K562 (cell line): ENCODE data around the gene BCL7C. TPM values are rescaled to one million over a fixed set of nuclear protein-coding genes. Genes with fewer than 3 reads are reported as not detected.
A peak's percentile ranks its signal among the peaks of the same experiment; 100 is the strongest.

Experiments used
- BACH1 ChIP-seq: fragments of 200-800 bp; sonication (Bioruptor generic); IDR thresholded peaks from 2 replicates; pipeline ENCODE4 v1.6.1; 2016; ENCODE audit warnings: missing genetic modification characterization, missing compliant biosample characterization
- BCOR ChIP-seq: fragments of 450-650 bp; IDR thresholded peaks from 2 replicates; pipeline ENCODE4 v1.6.1; 2016
- BRD9 ChIP-seq: fragments of 450-650 bp; IDR thresholded peaks from 2 replicates; pipeline ENCODE4 v1.6.1; 2018; ENCODE audit warnings: low read depth; ENCODE audit not compliant: partially characterized antibody
- CAMTA2 ChIP-seq: fragments of 250-450 bp; sonication (Bioruptor Pico); conservative IDR thresholded peaks from 2 replicates; pipeline ENCODE4 v1.5.1; 2022
- HNRNPK ChIP-seq: fragments of 200-400 bp; formaldehyde crosslinking; IDR thresholded peaks from one replicate; pipeline ENCODE4 v1.6.1; 2018; ENCODE audit warnings: mild to moderate bottlenecking, low read depth, low read length; ENCODE audit not compliant: poor library complexity, severe bottlenecking
- ILF3 ChIP-seq: fragments of 450-650 bp; IDR thresholded peaks from 2 replicates; pipeline ENCODE4 v1.6.1; 2018; ENCODE audit warnings: antibody characterized with exemption, mild to moderate bottlenecking, moderate library complexity, borderline replicate concordance
- LARP7 ChIP-seq: fragments of 450-650 bp; IDR thresholded peaks from 2 replicates; pipeline ENCODE4 v1.6.1; 2016
- MAZ ChIP-seq, 2 experiments: fragments of 450-650 bp in 1 of 2; sonication (generic) in 1 of 2; formaldehyde crosslinking; IDR thresholded peaks in 1 of 2; conservative IDR thresholded peaks in 1 of 2; 2 replicates each; pipeline versions ENCODE4 v1.4.0 to v1.5.0; 2020; ENCODE audit warnings: mild to moderate bottlenecking in 1 of 2, missing genetic modification reagents in 1 of 2
- MEF2A ChIP-seq: IDR thresholded peaks from 2 replicates; pipeline ENCODE4 v1.6.1; 2011; ENCODE audit warnings: low read depth, mild to moderate bottlenecking, low read length, moderate library complexity; ENCODE audit not compliant: control insufficient read depth
- MTA2 ChIP-seq: fragments of 450-650 bp; IDR thresholded peaks from 2 replicates; pipeline ENCODE4 v1.6.1; 2016; ENCODE audit warnings: low read depth
- NUFIP1 ChIP-seq: fragments of 450-650 bp; IDR thresholded peaks from 2 replicates; pipeline ENCODE4 v1.6.1; 2018; ENCODE audit not compliant: partially characterized antibody
- PYGO2 ChIP-seq: fragments of 450-650 bp; IDR thresholded peaks from 2 replicates; pipeline ENCODE4 v1.6.1; 2016; ENCODE audit warnings: mild to moderate bottlenecking, missing genetic modification characterization, moderate library complexity, missing compliant biosample characterization
- RERE ChIP-seq: sonication (generic); formaldehyde crosslinking; IDR thresholded peaks from 2 replicates; pipeline ENCODE4 v1.8.0; 2023; ENCODE audit warnings: missing genetic modification reagents, mild to moderate bottlenecking, borderline replicate concordance
- SMAD4 ChIP-seq: fragments of 250-450 bp; sonication (Bioruptor Pico); conservative IDR thresholded peaks from 2 replicates; pipeline ENCODE4 v1.8.0; 2021; ENCODE audit warnings: inconsistent platforms, mild to moderate bottlenecking, moderate library complexity
- SREBF2 ChIP-seq: sonication (generic); formaldehyde crosslinking; IDR thresholded peaks from 2 replicates; pipeline ENCODE4 v1.4.0; 2020; ENCODE audit warnings: mild to moderate bottlenecking, missing genetic modification reagents
- SRSF9 ChIP-seq: fragments of 200-400 bp; formaldehyde crosslinking; IDR thresholded peaks from 2 replicates; pipeline ENCODE4 v1.6.1; 2017; ENCODE audit warnings: low read depth, low read length, borderline replicate concordance
- SUPT5H ChIP-seq: fragments of 450-650 bp; IDR thresholded peaks from 2 replicates; pipeline ENCODE4 v1.6.1; 2016
- ZNF12 ChIP-seq: sonication (generic); formaldehyde crosslinking; IDR thresholded peaks from 2 replicates; pipeline ENCODE4 v1.4.0; 2020; ENCODE audit warnings: mild to moderate bottlenecking, missing genetic modification reagents
- ZNF263 ChIP-seq: sonication (generic); formaldehyde crosslinking; IDR thresholded peaks from 2 replicates; pipeline ENCODE4 v1.8.0; 2022; ENCODE audit warnings: mild to moderate bottlenecking, missing genetic modification reagents, borderline replicate concordance
- ZNF311 ChIP-seq: fragments of 250-450 bp; sonication (Bioruptor Pico); IDR thresholded peaks from 2 replicates; pipeline ENCODE4 v1.4.0; 2020; ENCODE audit warnings: mild to moderate bottlenecking, moderate library complexity
- ZNF384 ChIP-seq: IDR thresholded peaks from 2 replicates; pipeline ENCODE4 v1.6.1; 2012; ENCODE audit warnings: low read depth, low read length, improper control_type of control experiment
- ZNF583 ChIP-seq: fragments of 250-450 bp; sonication (Bioruptor Pico); IDR thresholded peaks from 2 replicates; pipeline ENCODE4 v1.4.0; 2020
- polyA plus RNA-seq, 8 experiments: library from polyadenylated mRNA; depleted of rRNA in 4 of 8; stranded (reverse) in 5 of 8; unstranded in 3 of 8; fragments of >200 nt; fragmentation: Nextera tagmentation in 2 of 8; fragmentation: Illumina TruSeq in 1 of 8; extraction: Ambion mirVana in 2 of 8; extraction: Trizol in 1 of 8; gene quantifications; 2 replicates each; pipeline versions ENCODE4 v1.2.1 to v1.2.3, GENCODE V29; 2011 to 2014; ENCODE audit warnings: inconsistent platforms in 1 of 8, missing spikeins in 1 of 8
- total RNA-seq, 7 experiments: library from RNA; depleted of rRNA in 6 of 7; stranded (reverse); fragments of >200 nt in 6 of 7; fragmentation: Illumina TruSeq in 2 of 7; extraction: Trizol in 2 of 7; gene quantifications; 2 replicates each; pipeline versions ENCODE4 v1.2.1 to v1.2.3, GENCODE V29; 2011 to 2021; ENCODE audit warnings: low replicate concordance in 1 of 7
- TF ChIP-seq, protein P1 (sequence below): fragments of 250-450 bp; sonication (Bioruptor Pico); IDR thresholded peaks from 2 replicates; pipeline ENCODE4 v1.8.0; 2022; ENCODE audit warnings: moderate library complexity, mild to moderate bottlenecking, inconsistent platforms
- TF ChIP-seq, protein P2 (sequence below): fragments of 250-450 bp; sonication (Bioruptor Pico); IDR thresholded peaks from 2 replicates; pipeline ENCODE4 v1.6.1; 2021; ENCODE audit warnings: mild to moderate bottlenecking

The BCL7C gene
- total and polyA plus RNA-seq, 9 of the 15 experiments (the other 6 are each of a cell fraction or from before 2014, with no cell fraction given) = 1.7 to 85.8 (median 19.6) TPM

GRCh38 chr16:30923554-30924075 lies 29.7 kb upstream of the BCL7C start, which contains the start of gene FBXL19 (continued):
- TF ChIP-seq RERE (no peak), BACH1 (tag) (no peak), ILF3 (no peak), MAZ (CRISPR knock-in tag; conservative IDR thresholded peaks at IDR 0.05 in 1 of 2, IDR thresholded peaks at IDR 0.05 in 1 of 2) (0 out of 4 replicates have a peak, but pooled peaks of 1 of the 2 experiments have one; percentile 14), BCOR (no peak), SREBF2 (CRISPR knock-in tag) (no peak), MTA2 (no peak), ZNF311 (CRISPR knock-in tag) (no peak), PYGO2 (tag) (no peak), ZNF263 (CRISPR knock-in tag) (peak; percentile 98), SMAD4 (CRISPR knock-in tag) (no peak), BRD9 (no peak), HNRNPK (peak; percentile 68), ZNF12 (CRISPR knock-in tag) (no peak), CAMTA2 (CRISPR knock-in tag) (no peak), SUPT5H (no peak), ZNF583 (CRISPR knock-in tag) (no peak), ZNF384 (no peak), NUFIP1 (no peak), MEF2A (no peak), LARP7 (no peak), SRSF9 (no peak)
- TF ChIP-seq, protein P1, sequence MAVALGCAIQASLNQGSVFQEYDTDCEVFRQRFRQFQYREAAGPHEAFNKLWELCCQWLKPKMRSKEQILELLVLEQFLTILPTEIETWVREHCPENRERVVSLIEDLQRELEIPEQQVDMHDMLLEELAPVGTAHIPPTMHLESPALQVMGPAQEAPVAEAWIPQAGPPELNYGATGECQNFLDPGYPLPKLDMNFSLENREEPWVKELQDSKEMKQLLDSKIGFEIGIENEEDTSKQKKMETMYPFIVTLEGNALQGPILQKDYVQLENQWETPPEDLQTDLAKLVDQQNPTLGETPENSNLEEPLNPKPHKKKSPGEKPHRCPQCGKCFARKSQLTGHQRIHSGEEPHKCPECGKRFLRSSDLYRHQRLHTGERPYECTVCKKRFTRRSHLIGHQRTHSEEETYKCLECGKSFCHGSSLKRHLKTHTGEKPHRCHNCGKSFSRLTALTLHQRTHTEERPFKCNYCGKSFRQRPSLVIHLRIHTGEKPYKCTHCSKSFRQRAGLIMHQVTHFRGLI (CRISPR knock-in tag) = no peak
- TF ChIP-seq, protein P2, sequence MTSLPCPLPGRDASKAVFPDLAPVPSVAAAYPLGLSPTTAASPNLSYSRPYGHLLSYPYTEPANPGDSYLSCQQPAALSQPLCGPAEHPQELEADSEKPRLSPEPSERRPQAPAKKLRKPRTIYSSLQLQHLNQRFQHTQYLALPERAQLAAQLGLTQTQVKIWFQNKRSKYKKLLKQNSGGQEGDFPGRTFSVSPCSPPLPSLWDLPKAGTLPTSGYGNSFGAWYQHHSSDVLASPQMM (CRISPR knock-in tag) = no peak
